ENCODE data around the gene FAHD1. TPM values are rescaled to one million over a fixed set of nuclear protein-coding genes. Genes with fewer than 3 reads are reported as not detected.

The FAHD1 gene
- total and polyA plus RNA-seq, 9 of the 15 experiments (the other 6 are each of a cell fraction or from before 2014, with no cell fraction given): 2.2 to 20.9 (median 10.7) TPM

DNA sequence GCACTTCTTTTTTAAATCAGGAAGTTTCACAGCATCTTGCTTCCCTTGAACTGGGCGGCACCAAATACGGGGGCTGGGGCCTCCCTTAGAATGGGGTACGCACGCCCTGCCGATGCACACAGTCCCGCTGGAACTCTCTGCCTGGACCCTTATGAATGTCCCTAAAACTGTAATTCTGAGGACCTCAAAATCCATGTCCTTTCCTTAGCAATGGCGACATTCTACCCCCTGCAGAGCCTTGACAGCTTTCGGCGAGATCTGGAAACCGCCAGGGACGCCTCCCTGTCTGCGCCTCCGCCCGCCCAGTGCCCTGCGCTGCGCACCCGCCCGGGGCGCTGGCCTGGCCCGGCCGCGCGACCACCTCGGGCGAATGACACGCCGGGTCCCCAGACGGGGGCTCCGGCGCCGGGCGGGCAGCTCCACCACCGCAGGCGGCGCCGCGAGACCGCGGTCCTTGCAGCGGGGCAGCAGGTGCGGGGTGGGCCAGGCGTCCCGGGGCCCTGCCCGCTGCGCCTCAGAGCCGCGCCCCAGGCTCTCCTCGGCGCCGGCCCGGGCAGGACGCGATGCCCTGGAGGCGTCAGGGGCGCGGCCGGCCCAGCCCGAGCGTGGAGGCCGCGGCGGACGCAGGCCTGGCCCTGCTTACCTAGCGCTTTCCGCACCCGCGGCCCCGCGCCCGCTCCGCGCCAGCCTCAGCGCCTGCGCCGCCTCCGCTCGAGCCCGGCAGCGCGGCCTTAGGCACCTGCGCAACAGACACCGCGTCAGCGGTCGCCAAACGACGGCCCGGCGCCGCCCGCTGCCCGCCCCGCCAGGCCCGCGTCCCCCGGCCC, 929 bp upstream of the FAHD1 start (continued):
- TF ChIP-seq PHF8 (IDR thresholded peaks at IDR 0.05; ENCODE audit: borderline replicate concordance, low read length): 0 out of 2 replicates have a peak, but pooled peaks have one; percentile 40
- TF ChIP-seq STAT5A (IDR thresholded peaks at IDR 0.05; ENCODE audit: borderline replicate concordance, low read length): no peak
- TF ChIP-seq E4F1 (CRISPR knock-in tag; IDR thresholded peaks at IDR 0.05; ENCODE audit: borderline replicate concordance): no peak
- no peak for TF ChIP-seq ZNF431 (CRISPR knock-in tag; IDR thresholded peaks at IDR 0.05)
- 0 out of 2 replicates have a peak, but pooled peaks have one; percentile 6 for TF ChIP-seq STAG1 (CRISPR knock-in tag; IDR thresholded peaks at IDR 0.05; ENCODE audit: borderline replicate concordance)
- TF ChIP-seq RNF219 (CRISPR knock-in tag; IDR thresholded peaks at IDR 0.05): no peak
- TF ChIP-seq SRSF1 (IDR thresholded peaks at IDR 0.05; ENCODE audit: low read depth, low read length): no peak
- TF ChIP-seq ZNF589 (CRISPR knock-in tag; IDR thresholded peaks at IDR 0.05; ENCODE audit: low read depth): no peak
- TF ChIP-seq SAFB (IDR thresholded peaks at IDR 0.05; ENCODE audit: borderline replicate concordance, low read depth, low read length): no peak
- no peak for TF ChIP-seq ZKSCAN8 (CRISPR knock-in tag; IDR thresholded peaks at IDR 0.05)
- no peak for TF ChIP-seq NFATC3 (IDR thresholded peaks at IDR 0.05)
- TF ChIP-seq ERF (CRISPR knock-in tag; IDR thresholded peaks at IDR 0.05): no peak
- TF ChIP-seq SRSF9 (IDR thresholded peaks at IDR 0.05; ENCODE audit: borderline replicate concordance, low read depth, low read length): no peak
- no peak for TF ChIP-seq NUFIP1 (IDR thresholded peaks at IDR 0.05; ENCODE audit: partially characterized antibody)
- TF ChIP-seq HDAC6 (IDR thresholded peaks at IDR 0.05; ENCODE audit: low read depth, low read length): no peak
- TF ChIP-seq, protein P1, sequence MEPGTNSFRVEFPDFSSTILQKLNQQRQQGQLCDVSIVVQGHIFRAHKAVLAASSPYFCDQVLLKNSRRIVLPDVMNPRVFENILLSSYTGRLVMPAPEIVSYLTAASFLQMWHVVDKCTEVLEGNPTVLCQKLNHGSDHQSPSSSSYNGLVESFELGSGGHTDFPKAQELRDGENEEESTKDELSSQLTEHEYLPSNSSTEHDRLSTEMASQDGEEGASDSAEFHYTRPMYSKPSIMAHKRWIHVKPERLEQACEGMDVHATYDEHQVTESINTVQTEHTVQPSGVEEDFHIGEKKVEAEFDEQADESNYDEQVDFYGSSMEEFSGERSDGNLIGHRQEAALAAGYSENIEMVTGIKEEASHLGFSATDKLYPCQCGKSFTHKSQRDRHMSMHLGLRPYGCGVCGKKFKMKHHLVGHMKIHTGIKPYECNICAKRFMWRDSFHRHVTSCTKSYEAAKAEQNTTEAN (CRISPR knock-in tag; IDR thresholded peaks at IDR 0.05): no peak
- no peak for TF ChIP-seq ZNF277 (CRISPR knock-in tag; IDR thresholded peaks at IDR 0.05; ENCODE audit: borderline replicate concordance)
- TF ChIP-seq MXI1 (IDR thresholded peaks at IDR 0.05; ENCODE audit: low read depth, low read length): no peak
- no peak for TF ChIP-seq RHOXF2B (CRISPR knock-in tag; conservative IDR thresholded peaks at IDR 0.05)
- no peak for TF ChIP-seq MCM7 (IDR thresholded peaks at IDR 0.05)

All from K562 (cell line).